ENCODE data around the gene LRFN5. TPM values are rescaled to one million over a fixed set of nuclear protein-coding genes. Genes with fewer than 3 reads are reported as not detected.

Gene LRFN5
- total and polyA plus RNA-seq, 2 of the 8 experiments (the other 6 are each of a cell fraction or from before 2014, with no cell fraction given): 0.85 to 4.7 TPM

DNA sequence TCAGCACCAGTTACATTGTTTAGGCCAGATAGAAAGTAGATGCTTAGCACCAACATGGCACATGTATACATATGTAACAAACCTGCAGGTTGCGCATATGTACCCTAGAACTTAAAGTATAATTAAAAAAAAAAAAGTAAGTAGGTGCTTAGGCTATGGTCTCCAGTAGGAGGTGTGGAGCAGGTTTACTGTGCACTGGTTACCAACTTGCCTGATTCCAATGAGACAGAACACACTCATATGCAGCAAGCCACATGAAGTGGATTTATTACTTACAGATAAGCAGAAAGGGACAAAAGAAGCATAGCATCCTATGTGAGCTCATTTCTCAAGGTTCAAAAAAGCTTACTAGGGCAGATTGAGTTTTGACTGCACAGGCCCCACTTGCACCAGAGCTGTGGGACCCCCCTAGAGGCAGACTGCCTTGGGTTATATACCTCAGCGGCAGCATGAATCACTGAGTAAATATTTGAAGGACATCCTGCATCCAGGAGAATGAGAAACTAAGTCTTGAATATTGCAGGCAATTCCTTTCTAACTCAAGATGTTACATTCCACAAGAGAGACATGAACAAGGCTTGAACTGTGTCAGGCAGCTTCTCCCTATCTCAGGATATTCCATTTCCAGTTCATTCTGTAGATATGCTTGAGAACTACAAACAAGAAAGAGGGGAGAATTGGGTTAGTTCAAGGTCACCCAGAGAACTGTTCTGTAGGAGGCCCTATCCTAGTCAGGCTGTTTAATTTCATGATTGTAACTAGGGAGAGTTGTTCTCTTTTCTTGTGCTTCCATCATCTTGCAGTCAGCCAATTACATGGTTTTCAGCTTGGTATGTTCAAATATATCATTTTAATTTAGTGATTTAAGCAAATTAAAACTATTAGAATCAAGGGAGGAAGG, 30.1 kb downstream of the LRFN5 start (continued):
- no peak for TF ChIP-seq RNF2 (IDR thresholded peaks at IDR 0.05; ENCODE audit: borderline replicate concordance, low read depth, low read length, missing control alignments, poor library complexity, severe bottlenecking)
- TF ChIP-seq POLR2A (IDR thresholded peaks at IDR 0.05; ENCODE audit: control extremely low read depth in 1 of 2, low read depth in 2 of 2, low read length in 2 of 2): no peak
- no peak for TF ChIP-seq TBP (IDR thresholded peaks at IDR 0.05; ENCODE audit: low read depth, low read length)
- no peak for TF ChIP-seq CBX8 (IDR thresholded peaks at IDR 0.05; ENCODE audit: borderline replicate concordance, low read depth, low read length)
- no peak for TF ChIP-seq SAP30 (IDR thresholded peaks at IDR 0.05; ENCODE audit: insufficient read depth, insufficient replicate concordance, low read length)
- TF ChIP-seq SIN3A (conservative IDR thresholded peaks at IDR 0.05 in 1 of 2, IDR thresholded peaks at IDR 0.05 in 1 of 2; ENCODE audit: low read depth in 1 of 2, low read length in 2 of 2): no peak
- TF ChIP-seq PHF8 (conservative IDR thresholded peaks at IDR 0.05; ENCODE audit: low read depth, low read length): no peak
- TF ChIP-seq SUZ12 (IDR thresholded peaks at IDR 0.05; ENCODE audit: low read length): no peak
- no peak for TF ChIP-seq CHD1 (IDR thresholded peaks at IDR 0.05; ENCODE audit: low read depth, low read length)

All from H1 (cell line).